Measurements from ENCODE around the gene MSI2.

Gene MSI2

GRCh38 chr17:57373756-57374155 is 117.4 kb downstream of the MSI2 start:
- DNase-seq, result no peak

DNA sequence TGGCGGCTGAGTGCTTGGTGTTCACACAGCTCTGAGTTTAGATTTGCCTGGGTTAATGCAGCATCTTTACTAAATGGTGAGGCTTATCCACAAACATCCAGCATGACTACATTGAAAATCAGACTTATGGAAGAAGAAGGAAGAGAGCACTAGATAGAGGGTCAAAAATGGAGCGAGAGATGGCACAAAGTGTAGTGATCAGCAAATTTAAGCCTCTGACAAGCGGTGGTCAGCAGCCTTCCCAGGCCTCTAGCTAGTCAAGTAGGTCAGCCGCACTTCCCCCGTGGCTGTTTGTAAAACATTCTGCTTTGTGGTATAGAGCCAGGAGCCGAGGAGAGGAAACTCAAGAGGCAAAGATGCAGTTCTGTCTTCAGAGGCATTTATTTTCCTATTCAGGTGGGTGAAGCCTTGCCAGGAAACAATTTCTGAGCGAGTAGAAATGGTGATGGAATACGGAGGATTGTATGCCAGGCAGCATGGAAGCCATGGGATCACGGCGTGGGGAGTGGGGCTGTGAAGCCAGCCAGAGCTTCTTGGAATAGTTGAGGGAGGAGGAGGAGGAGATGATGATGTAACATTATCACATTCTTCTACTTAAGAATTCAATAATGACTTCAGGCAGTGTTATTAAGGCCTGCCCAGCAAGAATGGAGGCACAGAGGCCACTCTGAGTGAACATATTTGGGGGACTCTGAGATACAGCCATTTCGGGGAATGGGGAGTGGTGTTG is 118.9 kb downstream of the MSI2 start:
- DNase-seq, result no peak

GRCh38 chr17:57375770-57376225 is 119.5 kb downstream of the MSI2 start:
- no peak for DNase-seq

GRCh38 chr17:57377094-57377493 is 120.8 kb downstream of the MSI2 start:
- DNase-seq, result no peak

DNA sequence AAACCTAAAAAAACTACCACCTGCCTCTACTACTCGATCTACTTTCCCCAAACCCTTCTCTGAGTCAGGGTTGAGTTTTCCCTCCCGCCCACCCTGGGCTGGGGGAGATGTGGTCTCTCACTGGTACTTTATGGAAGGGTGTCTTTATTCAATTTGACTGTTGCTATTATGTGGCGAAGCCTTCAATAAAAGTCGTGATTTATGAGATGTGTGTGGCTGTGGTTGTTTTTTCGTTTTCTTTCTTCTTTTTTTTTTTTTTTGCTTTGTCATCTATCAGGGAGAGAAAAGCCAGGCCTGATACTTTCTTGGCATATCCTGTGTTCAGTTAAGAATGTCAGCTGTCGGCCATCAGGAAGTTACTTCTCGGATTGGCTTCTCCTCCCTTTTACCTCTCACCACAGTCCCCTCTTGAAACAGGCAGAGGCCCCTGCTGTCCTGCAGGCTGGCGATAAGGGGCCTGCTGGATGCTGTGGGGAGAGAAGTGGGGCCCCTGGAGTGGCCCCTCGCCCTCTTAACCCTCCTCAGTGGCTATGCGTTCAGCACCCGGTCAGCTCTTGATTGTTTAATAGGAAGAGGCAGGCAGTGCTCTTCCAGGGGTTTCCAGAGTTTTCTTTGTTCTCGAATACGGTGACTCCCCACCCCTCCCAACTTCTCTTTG is 123.0 kb downstream of the MSI2 start:
- peak; percentile 28 to 35 for DNase-seq

GRCh38 chr17:57379895-57380434 is 123.6 kb downstream of the MSI2 start:
- DNase-seq, result no peak

DNA sequence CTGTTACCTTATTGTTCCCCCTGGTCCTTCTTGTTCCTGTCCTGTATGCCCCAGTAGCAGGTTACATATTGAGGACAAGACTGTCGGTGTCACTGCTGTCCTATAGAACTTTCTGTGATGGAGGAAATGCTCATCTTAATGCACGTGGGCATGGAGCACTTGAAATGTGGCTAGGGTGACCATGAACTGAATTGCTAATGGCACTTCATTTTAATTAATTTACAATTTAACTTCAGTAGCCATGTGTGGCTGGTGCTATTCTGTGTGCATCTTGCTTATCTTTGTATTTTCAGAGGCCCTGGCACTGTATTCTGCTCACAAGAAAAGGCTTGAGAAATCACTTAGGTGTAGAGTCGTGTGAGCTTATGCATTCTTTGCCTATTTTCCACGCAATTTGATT is 125.2 kb downstream of the MSI2 start:
- DNase-seq, result no peak

GRCh38 chr17:57384219-57384618 is 127.9 kb downstream of the MSI2 start:
- no peak for DNase-seq

GRCh38 chr17:57385975-57386374 is 129.7 kb downstream of the MSI2 start:
- no peak for DNase-seq

DNA sequence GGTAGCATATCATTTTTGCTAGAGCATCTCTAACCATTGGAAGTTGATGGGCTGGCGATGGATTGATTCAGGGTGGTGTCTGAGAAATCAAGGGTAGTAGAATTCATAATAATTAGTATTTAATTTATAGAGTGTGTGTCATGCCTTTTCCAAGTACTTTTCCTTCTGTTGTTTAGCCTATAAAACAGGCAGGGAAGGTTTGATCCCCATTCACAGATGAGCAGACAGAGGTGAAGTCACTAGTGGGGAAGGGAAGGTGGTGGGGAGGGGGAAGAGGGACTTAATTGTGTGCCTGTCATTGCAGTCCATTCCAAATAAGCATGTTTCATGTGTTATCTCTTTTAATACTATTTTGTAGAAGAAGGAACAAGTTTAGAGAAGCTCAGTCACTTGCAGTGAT is 131.3 kb downstream of the MSI2 start:
- DNase-seq, result no peak

DNA sequence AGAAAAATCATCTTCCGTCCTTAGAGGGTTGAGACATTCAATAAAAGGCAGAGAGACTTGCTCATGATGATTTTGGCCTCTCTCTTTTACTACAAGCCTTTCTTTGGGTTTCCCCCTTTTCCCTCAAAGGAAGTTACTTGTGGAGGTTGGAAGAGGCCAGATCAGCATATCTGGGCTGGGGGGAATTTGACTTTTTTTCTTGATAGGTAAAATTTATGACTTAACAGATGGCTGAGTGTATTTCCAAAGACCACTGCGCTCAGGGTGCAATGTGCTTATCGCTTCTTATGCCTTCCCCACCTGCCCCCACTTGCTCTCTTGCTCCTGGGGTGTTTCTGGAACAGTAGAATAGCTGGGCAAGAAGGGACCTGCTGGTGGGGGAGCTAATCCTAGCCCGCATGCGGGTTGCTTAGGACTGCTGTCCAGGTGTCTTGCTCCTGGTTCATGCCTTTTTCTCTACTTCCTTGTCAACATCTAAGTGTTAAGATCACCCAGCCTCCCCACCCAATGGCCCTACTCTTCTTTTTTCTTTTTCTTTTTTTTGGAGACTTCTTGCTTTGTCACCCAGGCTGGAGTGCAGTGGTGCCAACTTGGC is 131.9 kb downstream of the MSI2 start:
- DNase-seq, result no peak

GRCh38 chr17:57389473-57389872 is 133.2 kb downstream of the MSI2 start:
- DNase-seq, result no peak

DNA sequence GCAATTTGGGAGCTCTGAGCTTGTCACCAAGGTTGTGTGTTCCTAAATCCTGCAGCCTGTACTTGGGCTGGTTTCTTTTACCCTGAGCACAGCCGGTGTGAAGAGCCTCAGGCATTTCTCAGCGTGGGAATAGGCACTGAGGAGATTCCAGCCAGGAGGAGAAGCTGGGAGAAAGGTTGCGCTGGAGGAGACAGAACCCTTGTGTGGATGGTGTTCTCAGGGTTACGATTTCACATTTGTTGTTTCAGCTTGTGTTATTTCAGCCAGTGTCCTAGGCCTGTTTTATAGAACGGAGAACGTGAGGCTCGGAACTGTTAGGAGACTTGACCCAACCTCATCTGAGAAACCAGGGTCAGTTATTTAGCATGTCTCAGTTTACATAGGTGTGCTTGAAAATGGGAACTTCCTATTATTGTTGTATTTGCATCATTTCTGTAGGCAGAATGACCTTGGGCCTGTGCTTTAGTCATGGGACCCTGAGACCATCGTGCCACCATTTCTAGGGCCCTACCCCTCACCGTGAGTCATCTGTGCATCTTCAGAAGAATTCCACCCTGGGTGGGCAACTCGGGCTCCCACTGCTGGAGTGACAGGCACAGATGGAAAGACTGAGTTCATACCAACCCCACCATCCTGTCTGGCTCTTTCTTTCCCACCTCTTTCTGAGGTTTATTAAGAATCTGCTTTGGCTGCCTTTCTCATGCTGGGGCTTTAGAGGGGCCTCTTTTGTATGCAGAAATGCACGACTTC is 134.9 kb downstream of the MSI2 start:
- peak in 1 of 2 experiments; percentile 94 for DNase-seq

DNA sequence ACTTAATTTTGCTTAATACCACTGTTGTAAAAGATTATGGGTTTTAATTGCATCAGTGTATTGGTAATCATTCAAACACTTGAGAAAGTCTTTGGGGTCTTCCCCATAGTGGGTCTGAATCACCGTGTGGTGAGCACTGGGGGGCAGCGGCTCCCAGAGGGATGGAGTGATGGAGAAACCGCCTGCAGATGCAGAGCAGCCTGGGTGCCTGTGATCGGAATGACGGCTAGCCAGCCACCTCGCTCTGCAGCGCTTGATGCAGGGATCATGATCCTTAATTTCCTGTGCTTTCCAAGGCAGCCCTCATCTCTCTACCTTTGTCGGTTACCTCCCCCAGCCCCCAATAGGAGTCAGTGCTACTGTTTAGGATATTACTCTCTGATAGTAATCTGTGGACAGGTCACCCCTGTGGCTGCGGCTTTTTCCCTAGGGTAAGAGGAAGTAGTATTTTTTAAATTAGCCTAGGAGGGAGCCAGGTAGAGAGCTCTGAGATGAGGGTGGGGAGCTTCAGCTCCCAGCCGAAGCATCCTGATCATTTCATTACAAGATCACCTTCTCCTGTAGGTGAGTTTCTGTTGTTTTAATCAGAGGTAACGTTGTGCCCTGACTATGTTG is 135.6 kb downstream of the MSI2 start:
- DNase-seq, result no peak

GRCh38 chr17:57393368-57393767 is 137.0 kb downstream of the MSI2 start:
- DNase-seq, result no peak

- DNase-seq, result no peak
These were observed 138.1 kb downstream of the MSI2 start for GRCh38 chr17:57394375-57394774.

- no peak for DNase-seq
These were observed 139.5 kb downstream of the MSI2 start for GRCh38 chr17:57395721-57396321.

DNA sequence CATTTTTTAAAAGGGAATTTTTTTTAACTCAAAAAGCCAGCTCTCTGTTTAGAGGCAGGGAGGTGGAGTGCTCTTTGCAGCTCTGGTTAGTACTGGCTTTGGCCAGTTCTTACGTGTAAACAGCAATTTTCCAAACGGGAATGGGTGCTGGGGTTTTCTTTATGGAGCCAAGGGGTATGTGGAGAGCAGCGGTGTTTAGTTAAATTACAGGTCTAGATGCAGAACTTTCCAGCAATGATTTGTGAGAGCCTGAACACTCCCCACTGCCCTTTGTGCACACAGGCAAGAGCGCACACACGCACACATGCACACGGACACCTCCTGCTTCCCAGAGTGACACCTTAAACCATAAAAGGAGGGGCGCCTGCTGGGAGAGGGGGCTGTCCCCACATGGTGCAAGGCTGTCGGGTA is 140.2 kb downstream of the MSI2 start:
- no peak for DNase-seq

GRCh38 chr17:57397402-57397801 is 141.1 kb downstream of the MSI2 start:
- no peak for DNase-seq

- DNase-seq, result no peak
These were observed 143.4 kb downstream of the MSI2 start for GRCh38 chr17:57399690-57400089.

DNA sequence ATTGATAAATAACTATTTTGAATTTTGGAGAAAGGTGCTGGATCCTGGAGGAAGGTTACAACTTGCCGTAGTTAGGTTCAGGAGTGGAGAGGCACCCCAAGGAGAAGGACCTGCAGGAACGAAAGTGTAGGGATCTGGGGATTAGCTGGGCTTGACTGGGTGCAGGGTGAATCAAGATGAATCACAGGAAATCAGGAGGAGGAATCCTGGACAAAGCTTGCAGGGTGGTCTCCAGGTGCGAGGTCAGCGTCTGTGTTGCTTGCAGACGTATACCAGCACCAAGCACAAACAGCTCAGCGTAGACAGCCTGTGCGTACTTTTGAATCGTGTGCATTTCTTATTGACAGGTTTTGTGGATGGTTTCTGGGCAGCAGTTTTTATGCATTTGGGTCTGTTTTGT is 144.3 kb downstream of the MSI2 start:
- DNase-seq, result no peak

All from Kasumi-1 (cell line).